ENCODE data around the gene LDLRAD2. TPM values are rescaled to one million over a fixed set of nuclear protein-coding genes. Genes with fewer than 3 reads are reported as not detected.

LDLRAD2 gene
- total and polyA plus RNA-seq, 9 of the 15 experiments (the other 6 are each of a cell fraction or from before 2014, with no cell fraction given) = 0.45 to 0.48 TPM; not detected in 7

DNA sequence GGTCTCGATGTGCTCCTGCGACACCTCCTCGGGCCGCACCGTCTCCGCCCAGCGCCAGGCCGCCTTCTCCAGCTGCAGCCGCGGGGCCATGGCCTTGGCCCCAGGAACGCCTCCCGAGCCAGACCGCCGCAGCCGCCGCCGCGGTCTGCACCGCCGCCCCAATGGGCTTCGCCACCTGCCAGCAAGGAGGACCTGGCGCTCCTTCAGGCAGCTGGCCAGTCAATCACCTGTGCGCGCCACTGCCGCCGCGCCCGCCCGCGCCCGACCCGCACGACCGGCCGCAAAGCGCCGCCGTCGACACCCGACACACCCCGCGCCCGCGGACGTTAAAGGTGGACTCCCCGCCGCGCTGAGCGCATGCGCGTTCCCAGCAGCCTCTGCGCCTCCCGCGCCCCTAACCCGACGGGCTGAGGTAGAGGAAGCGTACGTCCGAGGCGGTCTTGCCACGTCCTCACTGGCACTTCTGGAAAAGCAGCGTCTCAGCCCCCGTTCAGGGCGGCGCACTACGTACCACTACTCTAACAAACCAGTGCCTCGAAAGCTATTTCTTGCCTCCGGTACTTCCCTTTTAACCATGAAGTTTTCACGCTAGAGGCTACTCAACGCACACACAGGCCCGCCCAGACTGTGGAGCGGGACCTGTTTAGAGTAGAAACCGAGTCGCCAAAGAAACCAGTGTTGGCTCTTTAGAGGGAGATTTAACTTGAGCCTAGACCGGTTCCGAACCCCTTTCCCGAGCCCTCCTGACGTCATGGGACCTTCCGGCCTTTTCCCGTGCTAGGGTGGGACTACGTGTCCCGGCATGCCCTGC, 29.0 kb upstream of the LDLRAD2 start, which contains the start of gene USP48 (continued):
- TF ChIP-seq, protein P1, sequence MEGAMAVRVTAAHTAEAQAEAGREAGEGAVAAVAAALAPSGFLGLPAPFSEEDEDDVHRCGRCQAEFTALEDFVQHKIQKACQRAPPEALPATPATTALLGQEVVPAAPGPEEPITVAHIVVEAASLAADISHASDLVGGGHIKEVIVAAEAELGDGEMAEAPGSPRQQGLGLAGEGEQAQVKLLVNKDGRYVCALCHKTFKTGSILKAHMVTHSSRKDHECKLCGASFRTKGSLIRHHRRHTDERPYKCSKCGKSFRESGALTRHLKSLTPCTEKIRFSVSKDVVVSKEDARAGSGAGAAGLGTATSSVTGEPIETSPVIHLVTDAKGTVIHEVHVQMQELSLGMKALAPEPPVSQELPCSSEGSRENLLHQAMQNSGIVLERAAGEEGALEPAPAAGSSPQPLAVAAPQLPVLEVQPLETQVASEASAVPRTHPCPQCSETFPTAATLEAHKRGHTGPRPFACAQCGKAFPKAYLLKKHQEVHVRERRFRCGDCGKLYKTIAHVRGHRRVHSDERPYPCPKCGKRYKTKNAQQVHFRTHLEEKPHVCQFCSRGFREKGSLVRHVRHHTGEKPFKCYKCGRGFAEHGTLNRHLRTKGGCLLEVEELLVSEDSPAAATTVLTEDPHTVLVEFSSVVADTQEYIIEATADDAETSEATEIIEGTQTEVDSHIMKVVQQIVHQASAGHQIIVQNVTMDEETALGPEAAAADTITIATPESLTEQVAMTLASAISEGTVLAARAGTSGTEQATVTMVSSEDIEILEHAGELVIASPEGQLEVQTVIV (CRISPR knock-in tag; IDR thresholded peaks at IDR 0.05; ENCODE audit: borderline replicate concordance) = peak; percentile 98
- TF ChIP-seq, protein P2, sequence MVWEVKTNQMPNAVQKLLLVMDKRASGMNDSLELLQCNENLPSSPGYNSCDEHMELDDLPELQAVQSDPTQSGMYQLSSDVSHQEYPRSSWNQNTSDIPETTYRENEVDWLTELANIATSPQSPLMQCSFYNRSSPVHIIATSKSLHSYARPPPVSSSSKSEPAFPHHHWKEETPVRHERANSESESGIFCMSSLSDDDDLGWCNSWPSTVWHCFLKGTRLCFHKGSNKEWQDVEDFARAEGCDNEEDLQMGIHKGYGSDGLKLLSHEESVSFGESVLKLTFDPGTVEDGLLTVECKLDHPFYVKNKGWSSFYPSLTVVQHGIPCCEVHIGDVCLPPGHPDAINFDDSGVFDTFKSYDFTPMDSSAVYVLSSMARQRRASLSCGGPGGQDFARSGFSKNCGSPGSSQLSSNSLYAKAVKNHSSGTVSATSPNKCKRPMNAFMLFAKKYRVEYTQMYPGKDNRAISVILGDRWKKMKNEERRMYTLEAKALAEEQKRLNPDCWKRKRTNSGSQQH (CRISPR knock-in tag; IDR thresholded peaks at IDR 0.05) = peak; percentile 77; the same call in 1 of the 2 replicates
- TF ChIP-seq RBM39 (optimal IDR thresholded peaks at IDR 0.05; ENCODE audit: low read depth, low read length) = no peak
- 0 out of 2 replicates have a peak, but pooled peaks have one; percentile 18 for TF ChIP-seq ZNF431 (CRISPR knock-in tag; IDR thresholded peaks at IDR 0.05)
- no peak for TF ChIP-seq SAP30 (IDR thresholded peaks at IDR 0.05; ENCODE audit: borderline replicate concordance, insufficient read depth, low read depth, low read length, poor library complexity, severe bottlenecking)
- TF ChIP-seq TSC22D4 (tag; IDR thresholded peaks at IDR 0.05) = no peak
- no peak; the same call in 1 of the 2 replicates for TF ChIP-seq STAT5A (IDR thresholded peaks at IDR 0.05; ENCODE audit: borderline replicate concordance, low read length)
- TF ChIP-seq, protein P3, sequence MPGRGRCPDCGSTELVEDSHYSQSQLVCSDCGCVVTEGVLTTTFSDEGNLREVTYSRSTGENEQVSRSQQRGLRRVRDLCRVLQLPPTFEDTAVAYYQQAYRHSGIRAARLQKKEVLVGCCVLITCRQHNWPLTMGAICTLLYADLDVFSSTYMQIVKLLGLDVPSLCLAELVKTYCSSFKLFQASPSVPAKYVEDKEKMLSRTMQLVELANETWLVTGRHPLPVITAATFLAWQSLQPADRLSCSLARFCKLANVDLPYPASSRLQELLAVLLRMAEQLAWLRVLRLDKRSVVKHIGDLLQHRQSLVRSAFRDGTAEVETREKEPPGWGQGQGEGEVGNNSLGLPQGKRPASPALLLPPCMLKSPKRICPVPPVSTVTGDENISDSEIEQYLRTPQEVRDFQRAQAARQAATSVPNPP (IDR thresholded peaks at IDR 0.05; ENCODE audit: borderline replicate concordance, insufficient read depth, insufficient read length) = no peak
- peak; percentile 97 for TF ChIP-seq NFRKB (IDR thresholded peaks at IDR 0.05; ENCODE audit: low read depth)
- TF ChIP-seq, protein P4, sequence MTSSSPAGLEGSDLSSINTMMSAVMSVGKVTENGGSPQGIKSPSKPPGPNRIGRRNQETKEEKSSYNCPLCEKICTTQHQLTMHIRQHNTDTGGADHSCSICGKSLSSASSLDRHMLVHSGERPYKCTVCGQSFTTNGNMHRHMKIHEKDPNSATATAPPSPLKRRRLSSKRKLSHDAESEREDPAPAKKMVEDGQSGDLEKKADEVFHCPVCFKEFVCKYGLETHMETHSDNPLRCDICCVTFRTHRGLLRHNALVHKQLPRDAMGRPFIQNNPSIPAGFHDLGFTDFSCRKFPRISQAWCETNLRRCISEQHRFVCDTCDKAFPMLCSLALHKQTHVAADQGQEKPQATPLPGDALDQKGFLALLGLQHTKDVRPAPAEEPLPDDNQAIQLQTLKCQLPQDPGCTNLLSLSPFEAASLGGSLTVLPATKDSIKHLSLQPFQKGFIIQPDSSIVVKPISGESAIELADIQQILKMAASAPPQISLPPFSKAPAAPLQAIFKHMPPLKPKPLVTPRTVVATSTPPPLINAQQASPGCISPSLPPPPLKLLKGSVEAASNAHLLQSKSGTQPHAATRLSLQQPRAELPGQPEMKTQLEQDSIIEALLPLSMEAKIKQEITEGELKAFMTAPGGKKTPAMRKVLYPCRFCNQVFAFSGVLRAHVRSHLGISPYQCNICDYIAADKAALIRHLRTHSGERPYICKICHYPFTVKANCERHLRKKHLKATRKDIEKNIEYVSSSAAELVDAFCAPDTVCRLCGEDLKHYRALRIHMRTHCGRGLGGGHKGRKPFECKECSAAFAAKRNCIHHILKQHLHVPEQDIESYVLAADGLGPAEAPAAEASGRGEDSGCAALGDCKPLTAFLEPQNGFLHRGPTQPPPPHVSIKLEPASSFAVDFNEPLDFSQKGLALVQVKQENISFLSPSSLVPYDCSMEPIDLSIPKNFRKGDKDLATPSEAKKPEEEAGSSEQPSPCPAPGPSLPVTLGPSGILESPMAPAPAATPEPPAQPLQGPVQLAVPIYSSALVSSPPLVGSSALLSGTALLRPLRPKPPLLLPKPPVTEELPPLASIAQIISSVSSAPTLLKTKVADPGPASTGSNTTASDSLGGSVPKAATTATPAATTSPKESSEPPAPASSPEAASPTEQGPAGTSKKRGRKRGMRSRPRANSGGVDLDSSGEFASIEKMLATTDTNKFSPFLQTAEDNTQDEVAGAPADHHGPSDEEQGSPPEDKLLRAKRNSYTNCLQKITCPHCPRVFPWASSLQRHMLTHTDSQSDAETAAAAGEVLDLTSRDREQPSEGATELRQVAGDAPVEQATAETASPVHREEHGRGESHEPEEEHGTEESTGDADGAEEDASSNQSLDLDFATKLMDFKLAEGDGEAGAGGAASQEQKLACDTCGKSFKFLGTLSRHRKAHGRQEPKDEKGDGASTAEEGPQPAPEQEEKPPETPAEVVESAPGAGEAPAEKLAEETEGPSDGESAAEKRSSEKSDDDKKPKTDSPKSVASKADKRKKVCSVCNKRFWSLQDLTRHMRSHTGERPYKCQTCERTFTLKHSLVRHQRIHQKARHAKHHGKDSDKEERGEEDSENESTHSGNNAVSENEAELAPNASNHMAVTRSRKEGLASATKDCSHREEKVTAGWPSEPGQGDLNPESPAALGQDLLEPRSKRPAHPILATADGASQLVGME (CRISPR knock-in tag; IDR thresholded peaks at IDR 0.05) = peak; percentile 48; the same call in 1 of the 2 replicates
- peak; percentile 78 for TF ChIP-seq SMAD4 (CRISPR knock-in tag; conservative IDR thresholded peaks at IDR 0.05)
- TF ChIP-seq, protein P5, sequence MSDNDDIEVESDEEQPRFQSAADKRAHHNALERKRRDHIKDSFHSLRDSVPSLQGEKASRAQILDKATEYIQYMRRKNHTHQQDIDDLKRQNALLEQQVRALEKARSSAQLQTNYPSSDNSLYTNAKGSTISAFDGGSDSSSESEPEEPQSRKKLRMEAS (CRISPR knock-in tag; IDR thresholded peaks at IDR 0.05) = peak; percentile 85
- no peak for TF ChIP-seq HNRNPUL1 (IDR thresholded peaks at IDR 0.05; ENCODE audit: low read length)
- no peak for TF ChIP-seq ZKSCAN3 (CRISPR knock-in tag; IDR thresholded peaks at IDR 0.05)
- TF ChIP-seq STAG1 (CRISPR knock-in tag; IDR thresholded peaks at IDR 0.05; ENCODE audit: borderline replicate concordance) = peak; percentile 41; the same call in 1 of the 2 replicates

All from K562 (cell line).